HG03159 (cell line): Measurements from ENCODE around the gene RNASE8.

Experiments used
- ATAC-seq: cut with Tn5 transposase; IDR thresholded peaks from one replicate; pipeline ENCODE4 v1.9.1; 2021; ENCODE audit warnings: mild to moderate bottlenecking, moderate library complexity; ENCODE audit not compliant: unreplicated experiment

The RNASE8 gene

DNA sequence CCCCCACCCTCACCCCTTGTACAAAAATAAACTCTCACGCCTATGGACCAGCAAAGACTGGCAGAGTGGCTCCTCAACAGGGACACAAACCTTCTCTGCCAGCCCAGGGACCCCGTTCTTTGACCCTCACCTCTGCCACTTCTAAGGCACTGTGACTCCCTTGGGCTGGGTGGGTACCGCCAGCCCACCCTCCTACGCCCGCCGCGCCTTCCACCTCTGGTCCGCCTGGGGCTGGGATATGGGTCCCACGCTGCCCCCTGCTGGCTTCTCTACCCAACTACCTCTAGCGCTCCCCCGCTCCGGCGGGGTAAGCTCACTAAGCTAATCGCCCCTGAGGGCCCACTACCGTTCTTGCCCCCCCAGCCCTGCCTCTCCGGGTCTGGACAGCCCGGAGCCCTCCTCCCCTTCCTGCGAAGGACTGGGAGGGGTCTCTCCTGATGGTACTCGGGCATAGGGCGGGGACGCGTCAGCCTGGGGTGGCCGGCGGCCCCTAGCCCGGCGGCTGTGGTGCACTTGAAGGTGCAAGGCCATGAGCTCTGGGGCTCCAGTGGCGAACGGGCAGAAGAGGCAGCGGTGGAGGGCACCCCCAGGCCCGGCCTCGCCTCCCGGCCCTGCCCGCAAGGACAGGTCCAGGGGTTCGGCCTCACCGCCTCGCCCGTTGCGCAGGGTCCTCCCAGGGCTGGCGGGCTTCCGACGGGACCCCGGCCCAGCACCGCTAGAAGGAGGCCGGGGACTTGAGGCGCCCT is 32.7 kb downstream of the RNASE8 start:
- no peak for ATAC-seq

DNA sequence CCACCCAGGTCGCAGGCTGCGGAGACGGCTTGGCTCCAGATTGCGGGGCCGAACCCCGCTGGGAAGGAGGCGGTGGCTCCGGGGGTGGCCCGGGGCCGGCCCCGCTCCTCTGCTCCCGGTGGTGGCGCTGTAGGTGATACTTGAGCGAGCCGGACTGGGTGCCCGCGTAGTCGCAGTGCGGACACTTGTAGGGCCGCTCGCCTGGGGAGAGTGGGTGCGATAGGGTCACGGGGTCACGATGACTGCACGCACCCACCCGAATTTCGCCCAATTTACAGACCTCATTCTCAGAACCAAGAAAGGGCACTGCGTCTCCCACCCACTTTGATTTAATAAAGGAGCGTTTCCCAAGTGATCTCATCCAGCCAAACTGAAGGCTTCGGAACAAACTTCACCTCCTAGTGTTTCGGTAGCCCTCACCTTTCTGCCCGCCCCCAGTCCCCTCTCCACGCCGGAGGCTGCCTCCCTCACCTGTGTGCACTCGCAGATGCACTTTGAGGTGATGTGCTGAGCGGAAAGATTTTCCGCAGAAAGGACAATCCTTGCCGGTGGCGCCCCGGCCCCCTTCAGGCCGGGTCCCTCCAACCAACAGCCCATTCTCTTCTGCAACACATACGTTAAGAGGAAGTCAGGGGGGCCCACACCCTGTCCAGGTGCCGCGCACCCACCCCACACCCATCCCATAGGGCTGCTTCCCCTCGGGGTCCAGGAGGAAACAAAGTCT is 33.5 kb downstream of the RNASE8 start:
- no peak for ATAC-seq

DNA sequence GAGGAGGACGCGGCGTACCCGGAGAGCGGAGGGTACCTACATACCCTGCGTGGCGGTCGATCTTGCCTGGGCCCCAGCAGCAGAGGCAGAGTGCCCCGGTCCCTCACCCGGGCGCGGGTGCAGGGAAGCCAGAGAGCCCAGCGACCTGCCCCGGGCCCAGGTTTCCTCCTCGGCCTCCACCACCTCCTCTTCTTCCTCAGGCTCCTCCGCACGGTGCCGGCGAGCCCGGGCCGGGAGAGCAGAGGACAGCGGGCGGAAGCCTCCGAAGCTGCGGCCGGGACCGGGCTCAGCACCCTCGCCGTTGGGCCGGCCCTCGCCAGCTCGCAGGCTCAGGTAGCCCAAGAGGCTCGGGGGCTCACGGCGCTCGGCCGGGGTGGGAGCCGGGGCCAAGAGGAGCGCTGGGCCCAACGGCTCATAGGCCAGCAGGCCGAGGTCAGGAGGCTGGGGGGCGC is 34.2 kb downstream of the RNASE8 start:
- no peak for ATAC-seq

DNA sequence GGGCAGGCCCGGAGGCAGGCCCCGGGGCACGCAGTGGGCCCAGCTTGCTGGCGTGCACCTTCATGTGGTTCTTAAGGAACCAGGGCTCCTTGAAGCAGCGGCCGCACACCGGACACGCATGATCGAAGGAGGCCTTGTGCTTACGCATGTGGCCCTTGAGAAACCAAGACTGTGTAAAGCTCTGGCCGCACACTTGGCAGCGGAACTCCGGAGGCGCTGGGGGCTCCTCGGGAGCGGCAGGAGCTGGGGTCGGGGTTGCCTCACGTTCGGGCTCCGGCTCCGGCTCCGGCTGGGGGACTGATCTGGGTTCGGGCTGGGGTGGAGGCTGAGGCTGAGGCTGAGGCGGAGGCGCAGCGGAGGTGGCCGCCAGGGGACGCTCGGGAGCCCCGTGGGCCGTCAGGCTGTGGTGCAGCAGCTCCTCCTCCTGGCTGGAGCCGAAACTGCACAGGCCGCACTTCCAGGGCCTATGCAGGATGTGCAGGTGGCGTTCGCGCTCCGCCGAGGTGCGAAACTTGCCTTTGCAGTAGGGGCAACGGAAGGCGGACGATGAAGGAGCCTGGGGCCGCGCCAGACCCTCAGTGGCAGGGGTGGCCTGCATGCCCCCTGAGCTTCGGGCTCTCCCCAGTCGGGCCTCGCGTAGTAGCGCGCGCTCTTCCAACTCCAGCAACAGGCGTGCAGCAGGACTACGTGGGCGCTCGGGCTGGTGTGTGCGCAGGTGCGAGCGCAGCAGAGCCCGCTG is 34.8 kb downstream of the RNASE8 start:
- peak; percentile 76 for ATAC-seq

DNA sequence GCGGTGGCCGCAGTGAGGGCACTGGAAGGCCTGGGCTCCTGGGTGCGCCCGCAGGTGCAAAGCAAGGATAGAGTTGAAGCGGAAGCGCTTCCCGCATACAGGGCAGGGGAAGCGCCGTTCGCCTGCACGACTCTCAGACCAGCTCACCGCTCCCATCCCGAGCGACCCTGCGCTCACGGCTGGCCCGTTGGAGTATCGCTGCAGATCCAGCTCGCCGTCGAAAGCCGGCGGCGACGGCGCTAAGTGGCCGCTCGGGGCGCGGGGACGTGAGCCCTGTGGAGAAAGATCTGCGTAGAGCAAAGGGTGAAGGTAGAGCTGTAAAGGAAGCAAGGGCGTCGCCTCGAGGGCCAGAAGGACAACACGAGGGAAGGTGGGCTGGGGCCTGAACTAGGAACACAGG is 35.4 kb downstream of the RNASE8 start:
- ATAC-seq = no peak

DNA sequence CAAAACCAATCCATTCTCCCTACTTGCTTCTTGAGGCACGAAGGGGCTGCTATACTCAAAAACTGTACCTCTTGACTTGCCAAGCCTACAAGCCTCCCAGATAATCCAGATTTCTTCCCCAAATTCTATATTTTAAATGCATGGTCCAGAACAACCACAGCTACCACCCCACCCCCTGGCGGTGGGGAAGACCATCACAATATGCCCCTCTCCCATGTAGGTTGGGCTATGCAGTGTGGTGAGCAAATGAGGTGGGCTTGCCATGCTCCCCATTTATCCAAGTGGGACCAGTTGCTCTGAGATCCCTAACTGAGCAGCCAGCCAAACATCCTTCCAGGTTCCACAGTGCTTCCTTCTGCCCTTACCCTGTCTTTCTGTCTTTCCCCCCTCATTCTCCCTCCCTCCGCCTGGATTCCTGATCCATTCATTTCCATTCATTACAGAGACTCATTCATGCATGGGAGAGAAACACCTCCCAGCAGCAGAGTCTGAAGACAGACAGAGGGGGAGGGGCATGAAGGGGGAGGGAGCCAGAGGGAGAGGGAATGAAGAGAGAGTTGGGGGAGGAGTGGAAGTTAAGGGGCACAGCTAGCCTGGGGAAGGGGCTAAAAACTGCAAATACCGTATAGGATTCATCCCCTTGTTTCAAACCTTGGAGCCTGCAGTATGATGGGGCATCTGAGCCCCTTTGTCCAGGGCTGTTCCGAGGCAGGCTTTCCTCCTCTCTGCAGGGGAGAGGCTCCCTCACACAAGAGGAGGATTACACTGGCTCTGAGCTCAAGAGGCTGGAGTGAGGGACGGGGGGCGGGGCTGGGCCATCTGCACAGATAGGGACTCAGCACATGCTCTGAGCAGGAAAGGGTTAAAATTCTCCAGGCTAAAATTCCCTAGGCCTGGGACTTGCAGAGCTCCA is 36.4 kb downstream of the RNASE8 start:
- no peak for ATAC-seq

DNA sequence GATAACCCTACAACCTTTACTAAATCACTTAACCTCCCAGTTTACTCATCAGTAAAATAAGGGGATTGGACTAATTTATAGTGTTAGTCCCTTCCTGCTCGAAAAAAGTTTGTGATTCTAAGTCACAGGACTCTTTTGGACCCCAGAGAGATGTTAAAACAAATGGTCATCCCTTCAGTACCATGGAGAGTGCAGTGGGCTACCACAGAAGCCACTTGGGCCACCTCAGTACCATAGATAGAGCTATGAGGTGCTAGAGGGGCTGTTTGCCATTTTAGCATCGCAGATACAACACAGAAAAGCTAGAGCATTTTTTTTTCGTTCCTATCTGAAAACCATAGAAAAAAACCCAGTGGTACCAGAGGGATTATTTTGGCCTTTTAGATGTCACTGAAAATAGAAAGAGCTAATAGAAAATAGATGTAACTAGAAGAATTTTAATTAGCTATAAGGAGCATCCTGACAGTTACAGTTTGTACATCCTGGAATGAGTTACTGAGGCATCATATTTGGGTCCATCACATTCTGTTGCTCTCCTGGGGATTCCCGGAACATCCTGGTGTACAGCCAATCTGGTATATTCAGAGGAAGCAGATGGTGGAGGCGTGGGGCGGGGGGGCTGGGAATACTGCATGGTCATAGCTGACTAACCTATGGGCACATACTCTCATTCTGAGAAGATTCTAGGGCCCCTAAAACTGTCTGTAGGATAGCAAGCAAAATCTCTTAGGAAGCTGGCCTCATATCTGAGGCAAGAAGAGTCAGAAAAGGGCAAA is 38.0 kb downstream of the RNASE8 start:
- no peak for ATAC-seq

DNA sequence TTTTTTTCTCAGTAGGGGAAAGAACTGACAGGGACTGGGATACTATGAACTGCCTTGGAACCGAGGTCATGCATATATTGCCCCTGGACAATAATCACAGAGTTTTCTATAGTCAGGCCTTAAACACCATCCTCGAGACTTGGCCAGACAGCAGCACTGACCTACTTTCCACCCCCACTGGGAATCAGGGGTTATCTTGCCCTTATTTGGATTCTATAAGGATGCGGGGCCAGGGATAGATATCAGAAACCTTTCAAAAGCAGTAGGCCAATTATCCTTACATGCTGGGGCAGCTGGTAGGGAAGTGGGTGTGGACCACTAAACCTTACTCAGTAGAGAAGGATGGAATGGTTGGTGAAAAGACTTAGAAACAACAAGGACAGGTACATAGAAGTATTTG is 38.8 kb downstream of the RNASE8 start:
- no peak for ATAC-seq

DNA sequence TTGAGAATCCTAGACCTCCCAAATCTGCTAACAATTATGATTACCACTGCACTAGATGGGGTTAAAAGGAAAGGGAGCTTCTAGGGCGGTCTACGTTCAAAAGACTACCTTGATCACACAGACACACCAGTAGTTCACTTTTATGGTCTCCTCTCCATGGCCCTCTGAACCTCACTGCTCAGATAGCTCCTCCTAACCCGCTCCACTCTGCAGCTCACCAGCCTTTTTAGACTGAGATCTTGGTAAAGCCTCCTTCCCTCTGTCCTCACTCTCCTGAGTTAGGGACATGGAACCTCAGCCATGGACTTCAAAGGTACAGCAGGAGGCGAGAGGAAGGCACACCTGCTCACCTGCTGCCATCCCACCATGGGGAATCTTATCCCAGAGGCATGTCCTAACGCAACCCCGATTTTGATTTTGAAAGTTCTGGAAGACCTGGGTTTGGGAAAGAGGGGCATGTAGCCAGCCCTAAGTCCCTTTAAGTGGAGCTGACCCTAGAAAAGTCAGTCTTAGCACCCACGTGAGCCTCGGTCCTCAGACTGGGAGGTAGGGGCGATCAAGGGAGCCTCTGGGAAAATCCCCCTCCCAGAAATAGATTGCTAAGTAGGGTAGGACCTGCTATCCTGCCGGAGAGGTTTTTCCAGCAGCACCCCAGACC is 39.5 kb downstream of the RNASE8 start:
- no peak for ATAC-seq

DNA sequence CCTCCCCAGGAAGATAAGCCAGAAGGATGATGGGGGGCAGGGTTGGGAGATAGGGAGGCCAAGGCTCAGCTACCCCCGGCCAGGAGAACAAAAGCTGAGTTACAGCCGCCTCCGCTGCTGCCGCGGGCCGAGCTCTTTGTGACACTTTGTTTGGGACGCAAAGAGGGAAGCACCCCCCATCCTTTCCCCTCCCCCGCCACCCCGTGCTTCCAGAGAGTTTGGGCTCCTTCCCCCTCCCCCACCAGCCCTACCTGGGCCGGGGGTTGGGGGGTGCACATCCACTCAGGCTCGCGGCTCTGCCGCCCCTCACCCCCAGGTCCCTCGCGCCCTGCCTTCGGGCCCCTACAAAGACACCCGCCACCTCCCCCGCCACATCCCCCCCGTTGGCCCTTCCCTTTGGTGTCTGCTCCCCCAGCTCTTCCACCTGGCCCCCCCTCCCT is 40.0 kb downstream of the RNASE8 start:
- ATAC-seq = no peak

DNA sequence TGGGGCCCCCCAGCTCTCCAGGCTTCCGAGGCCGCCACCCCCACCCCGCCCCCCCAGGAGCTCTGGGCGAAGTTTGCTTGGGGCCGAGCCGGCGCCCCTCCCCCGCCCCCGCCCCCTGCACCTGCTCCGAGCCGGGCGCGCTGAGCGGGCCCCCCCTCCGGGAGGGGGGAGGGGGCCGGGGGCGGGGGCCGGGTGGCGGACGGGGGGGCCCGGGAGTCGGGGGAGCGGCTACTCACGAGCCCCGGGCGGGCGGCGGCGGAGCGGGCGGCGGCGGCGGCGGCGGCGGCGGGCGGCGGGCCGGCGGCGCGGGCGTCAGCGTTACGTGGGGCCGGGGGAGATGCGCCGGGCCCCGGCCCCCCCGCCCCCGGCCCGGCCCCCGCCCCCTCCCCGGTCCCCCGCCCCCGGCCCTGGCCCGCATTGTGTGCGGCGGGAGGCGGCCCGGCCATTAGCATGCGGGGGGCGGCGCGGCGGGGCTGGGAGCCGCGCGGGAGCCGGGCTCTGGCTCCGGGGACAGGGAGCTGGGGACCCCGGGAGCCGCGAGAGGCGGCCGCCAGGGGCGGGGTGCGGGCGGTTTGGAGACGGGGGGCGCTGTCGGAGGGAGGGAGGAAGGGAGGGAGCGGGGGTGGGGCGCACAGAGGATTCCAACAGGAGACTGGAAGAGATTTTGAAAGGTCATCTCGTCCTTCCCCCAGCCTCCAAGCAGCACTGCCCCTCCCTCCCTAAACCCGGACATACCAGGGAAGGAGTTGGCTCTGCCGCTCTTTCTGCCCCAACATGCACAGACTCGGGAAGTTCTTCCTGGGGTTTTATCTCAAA is 40.7 kb downstream of the RNASE8 start, which contains the start of gene ZNF219:
ZNF219 (minus strand) TSS at position 580 of the 816 bp plus-strand sequence. CDS start 5,064 bp downstream, outside the sequence.
- no peak for ATAC-seq

DNA sequence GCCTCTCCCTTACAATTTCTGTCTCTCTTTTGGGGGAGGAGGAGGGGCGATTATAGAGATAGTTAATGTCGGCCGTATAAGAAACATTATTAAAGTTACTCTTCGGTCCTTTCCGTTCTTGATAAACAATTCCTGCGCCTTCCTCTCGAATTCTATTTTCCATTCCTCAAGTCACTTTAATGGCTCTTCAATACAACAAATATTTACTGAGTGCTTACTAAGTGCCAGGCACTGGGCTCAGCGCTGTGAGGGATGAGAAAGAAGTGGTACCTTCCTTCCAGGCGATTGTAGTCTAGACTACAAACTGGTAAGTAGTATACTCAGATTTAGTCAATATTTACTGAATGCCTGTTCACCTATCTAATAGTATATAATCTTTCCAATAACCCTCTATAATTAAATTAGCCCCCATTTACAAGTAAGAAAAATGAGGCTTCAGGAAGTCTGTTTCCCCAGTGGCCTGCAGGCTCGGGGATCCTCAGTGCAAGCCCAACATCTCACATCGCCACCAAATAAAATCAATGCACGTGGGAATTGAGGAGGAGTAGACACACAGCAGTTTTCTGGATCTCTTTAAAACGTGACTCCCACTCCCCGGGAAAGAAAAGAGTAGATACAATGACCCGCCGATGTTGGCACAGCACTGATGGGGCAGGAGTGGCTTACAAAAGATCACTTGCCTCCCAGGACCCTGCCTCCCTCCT is 41.4 kb downstream of the RNASE8 start:
- ATAC-seq = no peak

DNA sequence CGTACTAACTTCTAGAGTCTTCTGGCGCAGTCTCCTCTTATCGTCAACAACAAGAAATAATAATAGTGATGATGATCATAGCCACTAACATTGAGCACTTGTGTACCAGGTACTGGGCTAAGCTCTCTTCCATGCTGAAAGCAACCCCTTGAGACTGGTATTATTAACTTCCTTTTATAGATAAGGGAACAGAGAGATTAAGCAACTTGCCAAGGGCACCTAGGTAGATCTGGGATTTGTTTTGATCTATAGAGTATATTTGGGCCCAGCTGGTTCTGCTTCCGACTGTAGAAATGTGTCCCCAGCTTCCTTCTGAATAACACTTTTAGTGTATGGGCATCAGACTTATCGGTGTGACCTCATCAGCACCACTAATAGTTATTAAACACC is 42.0 kb downstream of the RNASE8 start:
- no peak for ATAC-seq

DNA sequence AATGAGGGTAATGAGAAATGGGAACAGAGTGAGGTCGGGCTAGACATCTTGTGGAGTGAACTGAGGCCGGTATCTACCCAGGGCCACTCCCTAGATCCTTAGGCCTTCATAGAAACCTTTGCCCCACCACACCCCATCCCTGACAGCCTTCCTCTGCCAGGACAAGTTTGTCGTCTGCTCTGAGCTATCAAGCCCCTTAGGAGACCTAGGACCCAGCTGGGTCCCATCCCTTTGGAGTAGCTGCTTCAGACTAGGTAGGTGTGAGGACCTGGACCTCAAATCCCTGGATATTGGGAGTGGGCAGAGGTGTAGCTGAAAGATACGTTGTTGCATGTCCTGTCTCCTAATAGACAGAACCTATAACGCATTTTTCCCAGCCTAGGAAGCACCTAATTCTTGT is 43.3 kb downstream of the RNASE8 start, which contains the start of gene TMEM253:
TMEM253 (plus strand) TSS at position 136 of the 400 bp plus-strand sequence. CDS start 278 bp downstream, outside the sequence.
- ATAC-seq = no peak

DNA sequence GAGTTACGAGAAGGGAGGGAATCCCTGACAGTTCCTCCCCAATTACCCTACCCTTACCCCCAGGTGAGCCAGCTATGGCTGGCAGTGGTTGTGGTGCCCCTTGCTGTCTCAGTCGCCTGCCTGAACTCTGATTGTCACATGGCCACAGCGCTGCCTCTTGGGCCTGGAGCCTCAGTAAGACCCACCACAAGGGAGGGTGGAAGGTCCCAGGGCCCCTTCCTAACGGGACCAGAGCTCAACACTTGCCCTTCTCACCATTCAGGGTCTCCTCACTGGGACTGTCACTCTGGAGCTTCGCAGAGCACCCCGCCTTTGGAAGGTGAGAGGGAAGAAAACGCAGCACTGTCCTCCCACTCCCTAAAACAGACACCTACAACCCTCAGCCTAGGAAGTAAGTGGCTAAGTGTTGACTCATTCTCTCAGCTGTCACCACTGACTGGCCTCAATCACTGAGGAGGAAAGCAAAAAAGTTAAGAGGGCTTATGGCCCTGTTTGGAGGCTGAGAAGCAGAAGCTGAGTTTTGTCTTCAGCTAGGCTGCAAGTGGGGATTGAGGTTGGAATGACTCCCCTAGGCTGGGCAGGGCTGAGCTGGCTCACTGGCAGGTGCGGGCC is 44.3 kb downstream of the RNASE8 start:
- no peak for ATAC-seq

DNA sequence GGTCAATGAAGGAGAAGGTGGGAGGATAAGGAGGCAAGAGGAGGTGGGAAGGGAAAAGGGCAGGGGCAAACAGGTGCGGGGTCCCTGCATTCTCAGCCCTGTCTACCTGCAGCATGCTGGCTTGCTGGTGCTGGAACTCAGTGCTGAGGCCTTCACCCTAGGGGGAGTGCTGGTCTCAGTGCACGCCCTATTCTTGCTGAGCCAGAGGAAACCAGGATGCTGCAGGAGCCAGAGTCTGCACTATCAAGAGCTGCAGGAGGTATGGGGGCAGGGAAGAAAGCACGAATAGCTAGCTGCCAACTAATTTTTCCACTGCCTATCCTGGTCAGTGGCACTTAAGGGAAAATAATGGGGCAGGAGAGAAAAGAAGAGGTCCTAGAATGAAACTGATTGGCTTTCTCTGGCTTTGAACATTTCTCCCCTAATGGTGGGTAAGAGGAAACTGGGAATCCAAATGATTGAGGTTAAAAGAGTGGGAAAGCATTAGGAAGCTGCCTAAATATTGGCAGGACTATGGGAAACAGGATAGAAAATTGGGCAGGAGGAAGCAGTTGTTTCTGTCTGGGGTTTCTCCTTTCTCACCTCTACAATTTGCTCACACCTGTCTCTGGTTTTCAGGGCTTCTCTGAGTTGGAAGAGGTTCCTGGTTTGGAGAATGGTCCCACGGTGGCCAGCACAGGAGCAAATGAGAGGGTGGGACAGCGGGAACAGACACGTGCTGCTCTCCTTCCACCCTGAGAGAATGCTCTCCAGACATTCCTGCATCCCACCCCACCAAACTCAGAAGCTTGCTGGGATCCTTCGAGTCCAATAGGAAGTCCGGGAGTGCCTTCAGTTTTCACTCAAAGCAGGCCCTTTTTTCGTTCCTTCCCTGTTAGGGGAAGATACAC is 45.1 kb downstream of the RNASE8 start:
- no peak for ATAC-seq
